C4-2B (cell line): Measurements from ENCODE around the gene KIF27.
A peak's percentile ranks its signal among the peaks of the same experiment; 100 is the strongest.
"Not testable (repeated sequence)": the region's sequence is repeated elsewhere in the genome, so short reads cannot be mapped to it uniquely, and the experiment has no call there.

Experiments
- H3K27ac ChIP-seq: fragments of 450-650 bp; 2 replicates; pipeline ENCODE4 v1.5.1; 2017
- CTCF ChIP-seq: fragments of 450-650 bp; conservative IDR thresholded peaks from 2 replicates; pipeline ENCODE4 v1.5.1; 2017; ENCODE audit warnings: mild to moderate bottlenecking
- ZFX ChIP-seq: fragments of 450-650 bp; IDR thresholded peaks from 2 replicates; pipeline ENCODE4 v1.6.1; 2017

KIF27 gene

DNA sequence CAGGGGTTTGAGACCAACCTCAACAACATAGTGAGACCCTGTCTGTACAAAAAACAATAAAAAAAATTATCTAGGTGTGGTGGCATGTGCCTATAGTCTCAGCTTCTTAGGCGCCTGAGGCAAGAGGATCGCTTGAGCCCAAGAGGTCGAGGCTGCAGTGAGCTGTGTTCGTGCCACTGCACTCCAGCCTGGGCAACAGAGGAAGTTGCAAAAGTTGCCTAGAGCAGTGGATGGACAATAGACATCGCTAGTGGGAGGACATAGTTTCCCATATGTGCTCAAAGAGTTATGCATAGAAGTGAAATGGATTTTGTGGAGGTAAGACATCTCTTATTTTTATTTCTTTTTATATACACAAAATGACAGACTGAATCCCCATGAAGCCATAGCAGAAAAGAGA, 39.8 kb upstream of the KIF27 start:
- H3K27ac ChIP-seq: no peak overlapping the region
- no peak for TF ChIP-seq ZFX
- no peak for TF ChIP-seq CTCF

DNA sequence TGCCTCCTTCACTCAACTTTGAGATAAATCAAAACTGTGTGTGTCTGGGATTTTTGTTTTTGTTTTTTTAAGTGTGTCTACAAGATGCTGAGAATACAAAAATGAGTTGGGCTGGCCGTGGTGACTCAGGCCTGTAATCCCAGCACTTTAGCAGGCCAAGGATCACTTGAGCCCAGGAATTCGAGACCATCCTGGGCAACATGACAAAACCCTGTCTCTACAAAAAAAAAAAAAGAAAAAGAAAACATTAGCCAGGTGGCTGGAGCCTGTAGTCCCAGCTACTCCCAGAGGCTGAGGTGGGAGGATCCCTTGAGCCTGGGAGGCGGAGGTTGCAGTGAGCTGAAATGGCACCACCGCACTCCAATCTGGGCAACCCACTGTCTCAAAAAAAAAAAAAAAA, 37.8 kb upstream of the KIF27 start:
- no peak overlapping the region for H3K27ac ChIP-seq
- TF ChIP-seq ZFX: no peak

DNA sequence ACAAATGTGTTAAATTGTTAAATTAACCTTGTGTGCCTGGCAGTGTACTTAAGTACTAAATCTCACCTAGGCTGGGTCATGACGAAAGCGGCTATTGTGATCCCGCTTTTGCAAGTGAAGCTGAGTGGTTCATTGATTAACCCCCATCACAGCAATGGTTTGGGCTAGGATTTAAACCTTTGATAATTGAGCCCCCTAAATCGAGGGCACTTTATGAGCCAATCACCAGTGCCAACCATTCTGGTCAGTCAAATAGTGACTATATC, 35.9 kb upstream of the KIF27 start:
- TF ChIP-seq CTCF (no peak), ZFX (no peak)
- peak overlapping the region; percentile 80 for H3K27ac ChIP-seq

DNA sequence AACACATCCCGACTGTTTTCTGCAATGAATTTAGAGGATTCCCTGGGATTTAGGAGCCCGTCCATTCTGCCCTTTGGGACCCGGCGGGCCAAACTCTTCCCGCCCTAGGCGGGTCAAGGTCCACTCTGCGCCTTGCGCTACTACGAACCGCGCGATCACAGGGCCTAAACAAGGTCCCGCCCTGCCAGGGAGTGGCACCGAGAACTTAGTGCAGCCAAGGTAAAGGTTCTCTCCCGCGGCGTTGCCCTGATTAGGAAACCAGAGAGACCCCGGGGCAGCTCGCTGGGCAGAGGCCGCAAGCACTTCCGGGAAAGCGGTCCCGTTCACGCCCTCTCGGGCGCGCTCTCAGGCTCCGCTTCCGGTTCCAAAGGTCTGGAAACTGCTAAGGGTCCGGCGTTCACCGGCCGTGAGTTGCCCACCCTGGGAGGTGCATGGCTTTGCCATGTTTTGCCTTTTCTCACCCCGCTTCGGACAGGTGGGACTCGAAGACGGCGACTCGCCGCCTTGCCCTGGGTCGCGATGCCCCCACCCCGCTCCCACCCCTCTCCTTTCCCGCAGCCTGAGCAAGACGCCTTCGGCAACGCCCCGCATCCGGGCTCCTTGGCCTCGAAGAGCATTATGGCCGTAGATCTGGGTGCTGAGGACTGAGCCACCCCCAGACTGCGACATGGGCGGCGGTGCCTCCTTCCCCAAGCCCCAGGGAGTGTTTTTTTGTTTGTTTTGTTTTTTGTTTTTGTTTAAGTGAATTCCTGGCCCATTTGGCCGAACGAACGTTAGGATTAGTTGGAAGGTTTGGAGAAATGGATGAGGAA, 35.4 kb upstream of the KIF27 start:
- H3K27ac ChIP-seq: peak overlapping the region; percentile 80
- TF ChIP-seq CTCF: no peak
- TF ChIP-seq ZFX: peak; percentile 79; the same call in 1 of the 2 replicates

DNA sequence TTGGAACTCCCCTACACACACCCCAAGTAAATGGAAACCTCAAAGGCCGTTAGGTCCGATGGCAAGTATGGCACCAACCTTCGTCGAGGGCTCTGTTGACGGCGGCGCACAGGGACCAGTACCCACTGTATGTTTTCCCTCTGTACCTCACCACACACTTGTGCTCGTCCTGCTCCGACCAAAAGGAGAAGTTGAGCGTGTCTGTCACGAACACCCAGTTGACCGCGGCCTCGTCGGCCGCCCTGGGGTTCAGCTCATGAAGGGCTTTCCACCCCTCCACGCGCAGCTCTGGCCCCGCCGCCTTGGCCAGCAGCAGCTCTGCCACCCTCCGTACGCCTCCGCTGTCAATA, 34.8 kb upstream of the KIF27 start:
- peak overlapping the region; percentile 80 for H3K27ac ChIP-seq
- no peak for TF ChIP-seq CTCF
- TF ChIP-seq ZFX: no peak

DNA sequence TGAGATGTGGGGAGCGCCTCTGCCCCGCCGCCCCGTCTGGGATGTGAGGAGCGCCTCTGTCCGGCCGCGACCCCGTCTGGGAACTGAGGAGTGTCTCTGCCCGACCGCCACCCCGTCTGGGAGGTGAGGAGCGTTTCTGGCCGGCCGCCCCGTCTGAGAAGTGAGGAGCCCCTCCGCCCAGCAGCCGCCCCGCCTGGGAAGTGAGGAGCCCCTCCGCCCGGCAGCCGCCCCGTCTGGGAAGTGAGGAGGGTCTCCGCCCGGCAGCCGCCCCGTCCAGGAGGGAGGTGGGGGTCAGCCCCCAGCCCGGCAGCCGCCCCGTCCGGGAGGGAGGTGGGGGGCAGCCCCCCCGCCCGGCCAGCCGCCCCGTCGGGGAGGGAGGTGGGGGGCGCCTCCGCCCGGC, 26.9 kb upstream of the KIF27 start:
- H3K27ac ChIP-seq: not testable (repeated sequence)

- H3K27ac ChIP-seq: no peak overlapping the region
- no peak for TF ChIP-seq ZFX
- TF ChIP-seq CTCF: no peak
Observed at GRCh38 chr9:83940590-83941303, 19.5 kb upstream of the KIF27 start.

- no peak for TF ChIP-seq ZFX
- TF ChIP-seq CTCF: peak; percentile 82
- H3K27ac ChIP-seq: no peak overlapping the region
Observed at GRCh38 chr9:83937861-83938455, 16.7 kb upstream of the KIF27 start.
